NCI-H1417 (cell line): ENCODE data around the gene NTSR1.

Experiments
- DNase-seq, 3 experiments: peaks; one replicate each; lab custom pipeline; 2025; lab: John Stamatoyannopoulos, UW

The NTSR1 gene

GRCh38 chr20:62802026-62802712 is 93.5 kb downstream of the NTSR1 start:
- peak in 1 of 3 experiments; percentile 41 for DNase-seq

GRCh38 chr20:62804021-62804626 is 95.5 kb downstream of the NTSR1 start:
- DNase-seq, result peak in 2 of 3 experiments; percentile 46 to 64

- peak; percentile 48 to 77 (median 73) for DNase-seq
These were observed 96.1 kb downstream of the NTSR1 start, which contains the start of gene OGFR for GRCh38 chr20:62804627-62805154. TSS of gene OGFR (plus strand) at chr20:62804835. CDS start at chr20:62804860, 25 bp downstream.

- peak; percentile 17 to 51 (median 50) for DNase-seq
These were observed 96.6 kb downstream of the NTSR1 start for GRCh38 chr20:62805155-62805710.

- DNase-seq, result peak in 1 of 3 experiments; percentile 39
These were observed 97.2 kb downstream of the NTSR1 start for GRCh38 chr20:62805711-62806382.

GRCh38 chr20:62806383-62807050 is 97.9 kb downstream of the NTSR1 start:
- no peak for DNase-seq

- DNase-seq, result no peak
These were observed 99.0 kb downstream of the NTSR1 start for GRCh38 chr20:62807444-62808210.

- peak; percentile 29 to 67 (median 60) for DNase-seq
These were observed 99.7 kb downstream of the NTSR1 start for GRCh38 chr20:62808211-62808865.

- no peak for DNase-seq
These were observed 101.1 kb downstream of the NTSR1 start for GRCh38 chr20:62809530-62810428.

- DNase-seq, result no peak
These were observed 102.7 kb downstream of the NTSR1 start for GRCh38 chr20:62811320-62811719.

- DNase-seq, result no peak
These were observed 103.1 kb downstream of the NTSR1 start for GRCh38 chr20:62811720-62812119.
